Left renal cortex interstitium (tissue), 4 donors: ENCODE data around the gene MAPK13. TPM values are rescaled to one million over a fixed set of nuclear protein-coding genes. Genes with fewer than 3 reads are reported as not detected.
"Not testable (repeated sequence)": the region's sequence is repeated elsewhere in the genome, so short reads cannot be mapped to it uniquely, and the experiment has no call there.

Experiments
- DNase-seq, 4 donors: peaks; one replicate each; pipeline ENCODE4 v3.0.0-alpha.2; 2013; ENCODE audit warnings: low read depth in 4 of 4, low spot score in 2 of 4, missing footprints in 1 of 4
- polyA plus RNA-seq, 4 donors: library from polyadenylated mRNA; unstranded; fragments of 120-200 nt; gene quantifications; one replicate each; pipeline ENCODE4 v1.2.1, GENCODE V29; 2013; ENCODE audit not compliant: insufficient read length in 4 of 4

Gene MAPK13
- polyA plus RNA-seq, 4 donors, result 19.9 to 28.9 (median 22.0) TPM

- DNase-seq, result no peak
These were observed 3.5 kb upstream of the MAPK13 start for GRCh38 chr6:36126553-36127458.

GRCh38 chr6:36127462-36128016 lies 2.8 kb upstream of the MAPK13 start:
- DNase-seq, result no peak

GRCh38 chr6:36128073-36128472 lies 2.2 kb upstream of the MAPK13 start:
- DNase-seq, result no peak

- DNase-seq, result no peak
These were observed 1.5 kb upstream of the MAPK13 start for GRCh38 chr6:36128793-36129192.

- not testable (repeated sequence) for DNase-seq
These were observed 979 bp upstream of the MAPK13 start for GRCh38 chr6:36129334-36129733.

- peak in 2 of 4 donors; percentile 24 to 29 for DNase-seq
These were observed 576 bp downstream of the MAPK13 start for GRCh38 chr6:36130667-36131510.

GRCh38 chr6:36131511-36132245 lies 1.4 kb downstream of the MAPK13 start:
- peak in 3 of 4 donors; percentile 43 to 49 (median 45) for DNase-seq

GRCh38 chr6:36132246-36132895 lies 2.1 kb downstream of the MAPK13 start:
- no peak for DNase-seq

GRCh38 chr6:36133148-36133547 lies 2.8 kb downstream of the MAPK13 start:
- no peak for DNase-seq

GRCh38 chr6:36133912-36134311 lies 3.6 kb downstream of the MAPK13 start:
- DNase-seq, result no peak

GRCh38 chr6:36135053-36135731 lies 4.9 kb downstream of the MAPK13 start:
- DNase-seq, result no peak

GRCh38 chr6:36136034-36136433 lies 5.7 kb downstream of the MAPK13 start:
- DNase-seq, result no peak

GRCh38 chr6:36136551-36136950 lies 6.2 kb downstream of the MAPK13 start:
- DNase-seq, result no peak

GRCh38 chr6:36138667-36139066 lies 8.4 kb downstream of the MAPK13 start:
- DNase-seq, result no peak

- no peak for DNase-seq
These were observed 9.1 kb downstream of the MAPK13 start for GRCh38 chr6:36139431-36139830.

- no peak for DNase-seq
These were observed 9.8 kb downstream of the MAPK13 start for GRCh38 chr6:36139991-36140710.

- DNase-seq, result no peak
These were observed 10.8 kb downstream of the MAPK13 start for GRCh38 chr6:36141091-36141490.

GRCh38 chr6:36141961-36142360 lies 11.6 kb downstream of the MAPK13 start:
- DNase-seq, result no peak
